Measurements from ENCODE around the gene MYPN.

Gene MYPN

DNA sequence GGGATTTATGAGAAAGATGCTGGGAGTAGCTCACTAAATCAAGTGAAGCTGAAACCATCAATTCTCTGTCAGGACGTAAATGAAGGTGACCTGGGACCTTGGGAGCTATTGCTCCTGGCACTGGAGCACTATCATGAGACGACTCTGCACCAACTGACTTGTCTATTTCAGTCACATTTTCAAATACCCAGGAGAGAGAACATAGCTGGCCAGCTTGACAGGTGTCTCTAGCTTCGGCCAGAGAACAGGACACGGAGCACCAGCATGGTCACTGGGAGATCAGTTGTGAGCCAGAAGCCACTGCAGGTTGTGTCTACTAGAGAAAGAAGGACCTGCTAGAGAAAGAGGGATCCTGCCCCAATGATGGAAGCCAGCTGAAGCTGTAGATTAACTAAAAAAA lies 140.0 kb downstream of the MYPN start:
- Histone ChIP-seq H3K79me1 (replicated peaks; ENCODE audit: low read length, poor library complexity, severe bottlenecking) (no peaks in the 10 kb centered on the region), H4K8ac (ENCODE audit: low read length) (no peak overlapping the region), H3K27me3 (ENCODE audit: control insufficient read depth in 1 of 2, insufficient read depth in 1 of 2, low read length in 2 of 2) (peaks cover 4 to 9% of the 10 kb centered on the region in 2 experiments), H3K4me1 (ENCODE audit: control insufficient read depth, insufficient read depth, low read depth, low read length) (no peaks in the 10 kb centered on the region), H2AFZ (ENCODE audit: low read depth, low read length) (no peak overlapping the region), H2AK5ac (ENCODE audit: low read length, severe bottlenecking) (no peak overlapping the region), H2BK15ac (ENCODE audit: low read depth, poor library complexity, severe bottlenecking) (no peak overlapping the region), H3K9ac (ENCODE audit: low read length) (no peak overlapping the region), H3K14ac (ENCODE audit: low read length in 2 of 2) (no peak overlapping the region), H2BK5ac (ENCODE audit: low read depth, low read length, poor library complexity, severe bottlenecking) (no peak overlapping the region), H3K4me3 (ENCODE audit: insufficient read depth in 1 of 2, low read depth in 1 of 2, low read length in 2 of 2) (no peak overlapping the region), H3K18ac (ENCODE audit: low read depth in 1 of 2, low read length in 2 of 2) (no peak overlapping the region), H3K9me3 (ENCODE audit: control insufficient read depth, low read length) (no peaks in the 10 kb centered on the region), H3K4ac (ENCODE audit: low read depth in 1 of 2, low read length in 2 of 2) (no peak overlapping the region), H3K36me3 (ENCODE audit: control insufficient read depth in 1 of 2, insufficient read depth in 2 of 2, low read depth in 1 of 2, low read length in 2 of 2) (no peaks in the 10 kb centered on the region), H3K4me2 (ENCODE audit: low read length, poor library complexity, severe bottlenecking) (no peak overlapping the region), H3K23ac (ENCODE audit: low read length in 2 of 2) (no peak overlapping the region), H2BK12ac (ENCODE audit: low read length in 2 of 2) (no peak overlapping the region), H4K91ac (ENCODE audit: low read length) (no peak overlapping the region), H3K27ac (ENCODE audit: low read length, poor library complexity, severe bottlenecking) (no peak overlapping the region), H2BK120ac (ENCODE audit: low read depth, low read length) (no peak overlapping the region)
- 89% methylated on average over 4 of the region's 4 CpGs for WGBS
- DNase-seq = no peak

GRCh38 chr10:68251151-68251550 lies 141.9 kb downstream of the MYPN start:
- H3K4ac ChIP-seq (ENCODE audit: low read depth in 1 of 2, low read length in 2 of 2) = no peak overlapping the region
- H4K91ac ChIP-seq (ENCODE audit: low read length) = no peak overlapping the region
- no peak overlapping the region for H3K18ac ChIP-seq (ENCODE audit: low read depth in 1 of 2, low read length in 2 of 2)
- no peak overlapping the region for H3K23ac ChIP-seq (ENCODE audit: low read length in 2 of 2)
- H2BK12ac ChIP-seq (ENCODE audit: low read length in 2 of 2) = no peak overlapping the region
- no peak overlapping the region for H3K9ac ChIP-seq (ENCODE audit: low read length)
- no peak overlapping the region for H2BK120ac ChIP-seq (ENCODE audit: low read depth, low read length)
- H2AK5ac ChIP-seq (ENCODE audit: low read length, severe bottlenecking) = no peak overlapping the region
- H3K27ac ChIP-seq (ENCODE audit: low read length, poor library complexity, severe bottlenecking) = no peak overlapping the region
- H2AFZ ChIP-seq (ENCODE audit: low read depth, low read length) = no peak overlapping the region
- no peak overlapping the region for H2BK5ac ChIP-seq (ENCODE audit: low read depth, low read length, poor library complexity, severe bottlenecking)
- H3K4me1 ChIP-seq (ENCODE audit: control insufficient read depth, insufficient read depth, low read depth, low read length) = no peaks in the 10 kb centered on the region
- DNase-seq = no peak
- peak overlapping the region in 1 of 2 experiments; percentile 20 for H3K4me3 ChIP-seq (ENCODE audit: insufficient read depth in 1 of 2, low read depth in 1 of 2, low read length in 2 of 2)
- H3K4me2 ChIP-seq (ENCODE audit: low read length, poor library complexity, severe bottlenecking) = no peak overlapping the region
- no peaks in the 10 kb centered on the region for H3K9me3 ChIP-seq (ENCODE audit: control insufficient read depth, low read length)
- peaks cover 4 to 9% of the 10 kb centered on the region in 2 experiments for H3K27me3 ChIP-seq (ENCODE audit: control insufficient read depth in 1 of 2, insufficient read depth in 1 of 2, low read length in 2 of 2)
- H2BK15ac ChIP-seq (ENCODE audit: low read depth, poor library complexity, severe bottlenecking) = no peak overlapping the region
- H4K8ac ChIP-seq (ENCODE audit: low read length) = no peak overlapping the region
- H3K79me1 ChIP-seq (replicated peaks; ENCODE audit: low read length, poor library complexity, severe bottlenecking) = no peaks in the 10 kb centered on the region
- no peaks in the 10 kb centered on the region for H3K36me3 ChIP-seq (ENCODE audit: control insufficient read depth in 1 of 2, insufficient read depth in 2 of 2, low read depth in 1 of 2, low read length in 2 of 2)
- H3K14ac ChIP-seq (ENCODE audit: low read length in 2 of 2) = no peak overlapping the region
- 55% methylated on average over 5 of the region's 7 CpGs for WGBS

- H3K23ac ChIP-seq (ENCODE audit: low read length in 2 of 2) = no peak overlapping the region
- H3K27ac ChIP-seq (ENCODE audit: low read length, poor library complexity, severe bottlenecking) = no peak overlapping the region
- H3K4me3 ChIP-seq (ENCODE audit: insufficient read depth in 1 of 2, low read depth in 1 of 2, low read length in 2 of 2) = no peak overlapping the region
- H2BK12ac ChIP-seq (ENCODE audit: low read length in 2 of 2) = no peak overlapping the region
- H2BK15ac ChIP-seq (ENCODE audit: low read depth, poor library complexity, severe bottlenecking) = no peak overlapping the region
- no peak overlapping the region for H4K8ac ChIP-seq (ENCODE audit: low read length)
- no peak overlapping the region for H3K14ac ChIP-seq (ENCODE audit: low read length in 2 of 2)
- no peak overlapping the region for H2AK5ac ChIP-seq (ENCODE audit: low read length, severe bottlenecking)
- WGBS = 82% methylated on average over 4 of the region's 5 CpGs
- no peak overlapping the region for H4K91ac ChIP-seq (ENCODE audit: low read length)
- no peaks in the 10 kb centered on the region for H3K4me1 ChIP-seq (ENCODE audit: control insufficient read depth, insufficient read depth, low read depth, low read length)
- DNase-seq = no peak
- no peak overlapping the region for H2AFZ ChIP-seq (ENCODE audit: low read depth, low read length)
- H3K9ac ChIP-seq (ENCODE audit: low read length) = no peak overlapping the region
- no peaks in the 10 kb centered on the region for H3K79me1 ChIP-seq (replicated peaks; ENCODE audit: low read length, poor library complexity, severe bottlenecking)
- H3K27me3 ChIP-seq (ENCODE audit: control insufficient read depth in 1 of 2, insufficient read depth in 1 of 2, low read length in 2 of 2) = peaks cover 4 to 9% of the 10 kb centered on the region in 2 experiments
- H3K18ac ChIP-seq (ENCODE audit: low read depth in 1 of 2, low read length in 2 of 2) = no peak overlapping the region
- no peaks in the 10 kb centered on the region for H3K36me3 ChIP-seq (ENCODE audit: control insufficient read depth in 1 of 2, insufficient read depth in 2 of 2, low read depth in 1 of 2, low read length in 2 of 2)
- H2BK120ac ChIP-seq (ENCODE audit: low read depth, low read length) = no peak overlapping the region
- no peak overlapping the region for H2BK5ac ChIP-seq (ENCODE audit: low read depth, low read length, poor library complexity, severe bottlenecking)
- H3K4ac ChIP-seq (ENCODE audit: low read depth in 1 of 2, low read length in 2 of 2) = no peak overlapping the region
- H3K9me3 ChIP-seq (ENCODE audit: control insufficient read depth, low read length) = no peaks in the 10 kb centered on the region
- H3K4me2 ChIP-seq (ENCODE audit: low read length, poor library complexity, severe bottlenecking) = no peak overlapping the region
Observed at GRCh38 chr10:68251625-68252495, 142.6 kb downstream of the MYPN start.

GRCh38 chr10:68253346-68253745 lies 144.1 kb downstream of the MYPN start:
- H2BK12ac ChIP-seq (ENCODE audit: low read length in 2 of 2) = no peak overlapping the region
- no peak overlapping the region for H4K91ac ChIP-seq (ENCODE audit: low read length)
- no peak overlapping the region for H2BK15ac ChIP-seq (ENCODE audit: low read depth, poor library complexity, severe bottlenecking)
- H2BK120ac ChIP-seq (ENCODE audit: low read depth, low read length) = no peak overlapping the region
- peaks cover 4 to 9% of the 10 kb centered on the region in 2 experiments for H3K27me3 ChIP-seq (ENCODE audit: control insufficient read depth in 1 of 2, insufficient read depth in 1 of 2, low read length in 2 of 2)
- H2BK5ac ChIP-seq (ENCODE audit: low read depth, low read length, poor library complexity, severe bottlenecking) = no peak overlapping the region
- no peak overlapping the region for H4K8ac ChIP-seq (ENCODE audit: low read length)
- no peak overlapping the region for H3K4me2 ChIP-seq (ENCODE audit: low read length, poor library complexity, severe bottlenecking)
- no peaks in the 10 kb centered on the region for H3K9me3 ChIP-seq (ENCODE audit: control insufficient read depth, low read length)
- no peak overlapping the region for H3K14ac ChIP-seq (ENCODE audit: low read length in 2 of 2)
- DNase-seq = no peak
- no peak overlapping the region for H3K27ac ChIP-seq (ENCODE audit: low read length, poor library complexity, severe bottlenecking)
- no peak overlapping the region for H3K23ac ChIP-seq (ENCODE audit: low read length in 2 of 2)
- H3K4me1 ChIP-seq (ENCODE audit: control insufficient read depth, insufficient read depth, low read depth, low read length) = no peaks in the 10 kb centered on the region
- H2AFZ ChIP-seq (ENCODE audit: low read depth, low read length) = no peak overlapping the region
- no peak overlapping the region for H2AK5ac ChIP-seq (ENCODE audit: low read length, severe bottlenecking)
- H3K4me3 ChIP-seq (ENCODE audit: insufficient read depth in 1 of 2, low read depth in 1 of 2, low read length in 2 of 2) = no peak overlapping the region
- H3K36me3 ChIP-seq (ENCODE audit: control insufficient read depth in 1 of 2, insufficient read depth in 2 of 2, low read depth in 1 of 2, low read length in 2 of 2) = no peaks in the 10 kb centered on the region
- no peak overlapping the region for H3K4ac ChIP-seq (ENCODE audit: low read depth in 1 of 2, low read length in 2 of 2)
- no peak overlapping the region for H3K9ac ChIP-seq (ENCODE audit: low read length)
- H3K18ac ChIP-seq (ENCODE audit: low read depth in 1 of 2, low read length in 2 of 2) = no peak overlapping the region
- H3K79me1 ChIP-seq (replicated peaks; ENCODE audit: low read length, poor library complexity, severe bottlenecking) = no peaks in the 10 kb centered on the region
- 18% methylated on average over 1 of the region's 1 CpG for WGBS
